Astrocyte of the spinal cord (primary cell): ENCODE results near the gene KLK10.
"Not testable (repeated sequence)": the region's sequence is repeated elsewhere in the genome, so short reads cannot be mapped to it uniquely, and the experiment has no call there.

Source experiments
- DNase-seq: peaks from one replicate; pipeline ENCODE4 v3.0.0; 2011; ENCODE audit warnings: low read depth, low spot score
- H3K4me3 ChIP-seq: 2 replicates; pipeline ENCODE4 v1.5.1; 2011; ENCODE audit warnings: low read depth, mild to moderate bottlenecking, low read length, moderate library complexity
- CTCF ChIP-seq: IDR thresholded peaks from 2 replicates; pipeline ENCODE4 v1.5.1; 2012; ENCODE audit warnings: low read depth, mild to moderate bottlenecking, low read length, inconsistent platforms
- in situ Hi-C: cut with HindIII; loops from 2 replicates; pipeline ENCODE4 v1.10.0; 2017; ENCODE audit warnings: low sequenced_read_pairs

KLK10 gene

GRCh38 chr19:50975766-50976165 is 43.7 kb downstream of the KLK10 start:
- TF ChIP-seq CTCF, result no peak
- DNase-seq, result no peak
- in situ Hi-C loops, result no loop called here
- H3K4me3 ChIP-seq, result no peak overlapping the region

- in situ Hi-C loops, result no loop called here
- DNase-seq, result no peak
- no peak overlapping the region for H3K4me3 ChIP-seq
- TF ChIP-seq CTCF, result no peak
Observed at GRCh38 chr19:50974702-50975556, 44.6 kb downstream of the KLK10 start.

- no peak for TF ChIP-seq CTCF
- in situ Hi-C loops, result no loop called here
- no peak overlapping the region for H3K4me3 ChIP-seq
- DNase-seq, result no peak
Observed at GRCh38 chr19:50972795-50973376, 46.6 kb downstream of the KLK10 start.

GRCh38 chr19:50969810-50970209 is 49.7 kb downstream of the KLK10 start:
- in situ Hi-C loops, DNase-seq, H3K4me3 ChIP-seq: not testable (repeated sequence)

GRCh38 chr19:50969413-50969760 is 50.1 kb downstream of the KLK10 start, which contains the start of gene KLK6:
KLK6 (minus strand) TSS chr19:50969591; CDS start chr19:50968104, 1,487 bp downstream.
- in situ Hi-C loops, result no loop called here
- no peak within 1 kb of the TSS for H3K4me3 ChIP-seq

GRCh38 chr19:50968716-50969412 is 50.6 kb downstream of the KLK10 start:
- DNase-seq, result no peak
- in situ Hi-C loops, result no loop called here
- no peak for TF ChIP-seq CTCF
- no peak overlapping the region for H3K4me3 ChIP-seq

More at GRCh38 chr19:50969413-50969760, 50.1 kb downstream of the KLK10 start, which contains the start of gene KLK6:
- TF ChIP-seq CTCF, result no peak
- no peak for DNase-seq
